NCI-H2081 (cell line): ENCODE results near the gene EDIL3.

ENCODE experiments used
- DNase-seq, 2 experiments: peaks; one replicate each; lab custom pipeline; 2025; lab: John Stamatoyannopoulos, UW

Gene EDIL3

DNA sequence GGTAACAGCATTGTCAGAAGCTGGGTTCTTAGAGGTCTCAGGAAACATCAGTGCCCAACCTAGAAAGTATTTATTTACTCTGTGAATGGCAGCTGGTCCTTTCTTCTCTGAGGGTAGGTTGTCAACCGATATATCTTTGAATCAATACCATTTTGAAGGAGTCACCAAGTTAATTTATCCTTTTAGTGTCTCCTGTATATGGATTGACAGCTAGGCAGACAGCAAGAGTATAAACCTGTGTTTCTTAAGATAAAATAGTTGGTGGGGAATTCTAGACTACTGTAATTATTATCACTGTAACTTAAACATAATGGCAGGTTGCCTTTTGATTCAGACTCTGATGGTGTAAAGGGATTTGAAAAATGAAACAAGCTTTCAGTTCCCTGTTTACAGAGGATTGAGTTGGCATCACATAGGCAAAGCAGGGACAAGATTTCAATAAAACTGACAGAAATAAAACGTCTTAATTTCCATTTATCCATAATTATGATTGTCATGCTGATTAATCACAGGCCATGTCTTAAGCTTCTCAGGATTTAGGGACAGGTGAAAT, 473.2 kb downstream of the EDIL3 start:
- no peak for DNase-seq

DNA sequence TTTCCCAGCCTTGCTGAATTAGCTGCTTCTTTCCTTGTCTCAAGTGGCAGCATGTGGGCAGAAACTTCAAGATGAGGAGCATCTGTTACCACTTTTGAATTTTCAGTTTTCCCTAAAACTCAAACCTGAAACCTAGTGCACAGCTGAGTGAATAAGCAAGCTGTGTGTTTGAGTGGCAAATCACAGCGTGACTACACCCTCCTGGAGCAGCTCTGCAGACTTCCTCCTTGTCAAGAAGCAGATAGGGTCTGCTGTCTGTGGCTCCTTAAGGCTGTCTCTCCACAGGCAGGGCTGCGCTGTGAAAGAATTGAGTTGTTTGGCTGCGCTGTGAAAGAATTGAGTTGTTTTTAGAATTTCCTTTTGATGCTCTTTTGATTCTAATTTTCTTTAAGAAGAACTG, 484.4 kb downstream of the EDIL3 start:
- no peak for DNase-seq

DNA sequence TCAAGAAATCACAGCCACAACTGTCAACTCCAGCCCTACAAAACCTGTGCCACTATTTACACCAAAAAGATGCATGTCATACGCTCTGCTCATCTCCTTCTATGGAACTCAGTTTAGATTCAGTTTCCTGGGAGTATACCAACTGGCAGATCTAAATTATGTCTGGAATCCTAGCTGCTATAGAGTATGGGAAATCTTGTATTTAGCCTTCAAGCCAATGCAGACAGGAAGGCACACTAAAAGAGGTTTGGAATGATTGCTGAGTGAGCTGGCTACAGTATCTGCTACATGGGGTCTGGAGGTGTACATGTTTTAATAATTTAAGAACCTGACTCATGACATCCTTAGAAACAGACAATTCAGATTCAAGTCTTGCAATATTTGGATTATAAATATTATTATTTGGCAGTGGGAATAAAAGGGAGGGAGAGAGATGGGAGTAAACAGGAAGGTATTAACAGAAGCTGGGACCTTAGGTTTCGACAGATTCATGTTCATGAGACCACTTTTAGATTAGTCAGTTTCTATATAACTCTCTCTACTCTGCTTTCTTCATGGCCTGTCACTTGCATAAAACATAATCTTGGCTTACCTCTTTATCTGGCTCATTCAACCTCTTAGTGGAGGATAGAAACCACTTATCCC, 485.2 kb downstream of the EDIL3 start:
- no peak for DNase-seq

DNA sequence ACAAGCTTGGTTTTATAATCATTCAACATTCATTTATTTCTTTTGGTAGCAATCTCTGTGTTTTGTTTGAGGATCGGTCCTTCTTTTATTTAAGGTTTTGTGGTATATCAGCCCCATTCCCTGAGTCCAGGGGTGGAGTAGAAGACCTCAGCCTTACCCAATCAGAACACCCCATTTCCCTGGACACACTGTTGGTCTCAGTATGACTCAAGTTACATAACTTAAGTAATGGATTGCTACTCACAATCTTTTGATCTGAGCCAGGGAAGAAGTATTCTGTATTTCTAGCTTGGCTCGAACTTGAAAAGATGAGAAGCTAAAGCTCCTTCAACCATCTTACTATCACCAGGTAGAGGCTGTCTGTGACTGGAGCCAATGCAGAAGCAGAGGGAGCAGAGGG, 488.8 kb downstream of the EDIL3 start:
- no peak for DNase-seq

DNA sequence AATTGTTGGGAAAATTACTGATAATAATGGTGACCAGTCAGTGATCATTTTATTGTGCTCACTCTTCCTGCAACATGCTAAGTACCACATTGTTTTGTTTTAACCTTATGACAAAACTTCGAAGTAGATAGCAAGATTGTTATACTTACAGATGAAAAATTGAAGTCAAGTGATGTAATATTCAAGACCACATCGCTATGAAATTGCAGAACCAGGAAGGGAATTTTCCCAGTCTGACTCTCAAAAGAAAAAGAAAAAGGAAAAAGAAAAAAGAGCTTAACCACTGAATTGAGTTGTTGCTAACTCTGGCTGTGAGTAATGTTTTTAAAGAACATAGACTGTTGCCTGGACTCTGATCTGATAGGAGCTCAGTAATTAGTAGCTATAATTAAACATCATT, 493.4 kb downstream of the EDIL3 start:
- no peak for DNase-seq
